Measurements from ENCODE around the gene LGALS7B. TPM values are rescaled to one million over a fixed set of nuclear protein-coding genes. Genes with fewer than 3 reads are reported as not detected.
"Not testable (repeated sequence)": the region's sequence is repeated elsewhere in the genome, so short reads cannot be mapped to it uniquely, and the experiment has no call there.

LGALS7B gene
- polyA plus RNA-seq, 1 donor from 2014 or later, result not detected

DNA sequence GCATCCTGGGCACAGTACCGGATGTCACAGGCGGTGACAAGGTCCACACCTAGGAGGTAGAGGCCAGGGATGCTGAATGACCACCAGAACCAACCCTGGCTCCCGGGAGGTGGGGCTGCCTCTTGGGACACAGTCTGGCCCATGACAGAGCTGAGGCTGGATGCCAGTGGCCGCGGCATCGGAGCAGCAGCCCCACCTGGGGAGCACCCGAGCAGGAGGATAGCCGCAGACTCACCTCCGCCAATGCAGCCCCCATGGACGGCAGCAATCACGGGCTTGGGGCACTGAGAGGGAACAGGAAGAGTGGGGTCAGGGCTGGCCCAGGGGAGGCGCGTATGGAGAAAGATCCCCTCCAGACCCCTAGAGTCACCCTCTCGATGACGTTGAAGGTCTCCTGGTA, 28.1 kb downstream of the LGALS7B start:
- TF ChIP-seq, protein P1, sequence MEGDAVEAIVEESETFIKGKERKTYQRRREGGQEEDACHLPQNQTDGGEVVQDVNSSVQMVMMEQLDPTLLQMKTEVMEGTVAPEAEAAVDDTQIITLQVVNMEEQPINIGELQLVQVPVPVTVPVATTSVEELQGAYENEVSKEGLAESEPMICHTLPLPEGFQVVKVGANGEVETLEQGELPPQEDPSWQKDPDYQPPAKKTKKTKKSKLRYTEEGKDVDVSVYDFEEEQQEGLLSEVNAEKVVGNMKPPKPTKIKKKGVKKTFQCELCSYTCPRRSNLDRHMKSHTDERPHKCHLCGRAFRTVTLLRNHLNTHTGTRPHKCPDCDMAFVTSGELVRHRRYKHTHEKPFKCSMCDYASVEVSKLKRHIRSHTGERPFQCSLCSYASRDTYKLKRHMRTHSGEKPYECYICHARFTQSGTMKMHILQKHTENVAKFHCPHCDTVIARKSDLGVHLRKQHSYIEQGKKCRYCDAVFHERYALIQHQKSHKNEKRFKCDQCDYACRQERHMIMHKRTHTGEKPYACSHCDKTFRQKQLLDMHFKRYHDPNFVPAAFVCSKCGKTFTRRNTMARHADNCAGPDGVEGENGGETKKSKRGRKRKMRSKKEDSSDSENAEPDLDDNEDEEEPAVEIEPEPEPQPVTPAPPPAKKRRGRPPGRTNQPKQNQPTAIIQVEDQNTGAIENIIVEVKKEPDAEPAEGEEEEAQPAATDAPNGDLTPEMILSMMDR (IDR thresholded peaks at IDR 0.05; ENCODE audit: poor library complexity, severe bottlenecking), result no peak
- TF ChIP-seq REST (IDR thresholded peaks at IDR 0.05; ENCODE audit: borderline replicate concordance) (no peak), SMC3 (conservative IDR thresholded peaks at IDR 0.05; ENCODE audit: poor library complexity) (no peak), EZH2 (IDR thresholded peaks at IDR 0.05; ENCODE audit: borderline replicate concordance, insufficient read depth, low read length, poor library complexity, severe bottlenecking) (no peak)

GRCh38 chr19:38819231-38819920, 30.4 kb downstream of the LGALS7B start:
- H3K79me2 ChIP-seq (replicated peaks; ENCODE audit: insufficient read depth, low read length), result no peaks in the 10 kb centered on the region
- no peaks in the 10 kb centered on the region for H3K9me3 ChIP-seq (ENCODE audit: low read length)
- no peaks in the 10 kb centered on the region for H4K20me1 ChIP-seq (ENCODE audit: insufficient read depth)
- no peak overlapping the region for H3K27ac ChIP-seq (ENCODE audit: low read length)
- H3K4me3 ChIP-seq (ENCODE audit: low read length), result no peak overlapping the region
- no peak for TF ChIP-seq EZH2 (IDR thresholded peaks at IDR 0.05; ENCODE audit: borderline replicate concordance, insufficient read depth, low read length, poor library complexity, severe bottlenecking)
- no peaks in the 10 kb centered on the region for H3F3A ChIP-seq (ENCODE audit: insufficient read depth, low read length, poor library complexity, severe bottlenecking)
- H2AFZ ChIP-seq (ENCODE audit: low read depth, low read length), result no peak overlapping the region
- H3K9me2 ChIP-seq (ENCODE audit: insufficient read depth, low read length), result no peaks in the 10 kb centered on the region
- no peaks in the 10 kb centered on the region for H3K27me3 ChIP-seq (ENCODE audit: insufficient read depth, low read depth, low read length)
- no peaks in the 10 kb centered on the region for H3K36me3 ChIP-seq (ENCODE audit: insufficient read depth, low read length)
- no peak overlapping the region for H3K9ac ChIP-seq (ENCODE audit: low read length)
- no peak overlapping the region for H3K4me2 ChIP-seq (ENCODE audit: low read length)

More for the DNA sequence above, 28.1 kb downstream of the LGALS7B start:
- Histone ChIP-seq H3F3A (ENCODE audit: insufficient read depth, low read length, poor library complexity, severe bottlenecking) (no peaks in the 10 kb centered on the region), H4K20me1 (ENCODE audit: insufficient read depth) (no peaks in the 10 kb centered on the region), H3K9ac (ENCODE audit: low read length) (no peak overlapping the region), H3K27me3 (ENCODE audit: insufficient read depth, low read depth, low read length) (no peaks in the 10 kb centered on the region), H3K79me2 (replicated peaks; ENCODE audit: insufficient read depth, low read length) (no peaks in the 10 kb centered on the region), H2AFZ (ENCODE audit: low read depth, low read length) (no peak overlapping the region), H3K9me2 (ENCODE audit: insufficient read depth, low read length) (no peaks in the 10 kb centered on the region), H3K4me2 (ENCODE audit: low read length) (no peak overlapping the region), H3K9me3 (ENCODE audit: low read length) (no peaks in the 10 kb centered on the region), H3K27ac (ENCODE audit: low read length) (no peak overlapping the region), H3K36me3 (ENCODE audit: insufficient read depth, low read length) (no peaks in the 10 kb centered on the region), H3K4me3 (ENCODE audit: low read length) (no peak overlapping the region)

DNA sequence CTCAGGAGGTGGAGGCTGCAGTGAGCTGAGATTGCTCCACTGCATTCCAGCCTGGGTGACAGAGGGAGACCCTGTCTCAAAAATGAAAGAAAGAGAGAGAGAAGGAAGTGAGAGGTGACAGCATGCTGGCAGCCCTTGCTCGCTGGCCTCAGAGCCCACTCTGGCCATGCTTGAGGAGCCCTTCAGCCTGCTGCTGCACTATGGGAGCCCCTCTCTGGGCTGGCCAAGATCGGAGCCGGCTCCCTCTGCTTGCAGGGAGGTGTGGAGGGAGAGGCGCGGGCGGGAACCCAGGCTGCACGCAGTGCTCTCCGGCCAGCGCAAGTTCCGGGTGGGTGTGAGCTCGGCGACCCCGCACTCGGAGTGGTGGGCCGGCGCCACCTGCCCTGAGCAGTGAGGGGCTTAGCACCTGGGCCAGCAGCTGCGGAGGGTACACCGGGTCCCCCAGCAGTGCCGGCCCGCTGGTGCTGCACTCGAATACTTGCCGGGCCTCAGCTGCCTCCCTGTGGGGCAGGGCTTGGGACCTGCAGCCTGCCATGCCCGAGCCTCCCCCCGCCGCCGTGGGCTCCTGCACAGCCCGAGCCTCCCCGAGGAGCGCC, 32.3 kb downstream of the LGALS7B start:
- H3K4me3 ChIP-seq (ENCODE audit: low read length); H3K27ac ChIP-seq (ENCODE audit: low read length); H3K27me3 ChIP-seq (ENCODE audit: insufficient read depth, low read depth, low read length); H3K36me3 ChIP-seq (ENCODE audit: insufficient read depth, low read length); H3K9ac ChIP-seq (ENCODE audit: low read length); H3K4me2 ChIP-seq (ENCODE audit: low read length); H3K9me3 ChIP-seq (ENCODE audit: low read length); H3F3A ChIP-seq (ENCODE audit: insufficient read depth, low read length, poor library complexity, severe bottlenecking); H3K79me2 ChIP-seq (replicated peaks; ENCODE audit: insufficient read depth, low read length); H4K20me1 ChIP-seq (ENCODE audit: insufficient read depth); H3K9me2 ChIP-seq (ENCODE audit: insufficient read depth, low read length); H2AFZ ChIP-seq (ENCODE audit: low read depth, low read length): not testable (repeated sequence)

DNA sequence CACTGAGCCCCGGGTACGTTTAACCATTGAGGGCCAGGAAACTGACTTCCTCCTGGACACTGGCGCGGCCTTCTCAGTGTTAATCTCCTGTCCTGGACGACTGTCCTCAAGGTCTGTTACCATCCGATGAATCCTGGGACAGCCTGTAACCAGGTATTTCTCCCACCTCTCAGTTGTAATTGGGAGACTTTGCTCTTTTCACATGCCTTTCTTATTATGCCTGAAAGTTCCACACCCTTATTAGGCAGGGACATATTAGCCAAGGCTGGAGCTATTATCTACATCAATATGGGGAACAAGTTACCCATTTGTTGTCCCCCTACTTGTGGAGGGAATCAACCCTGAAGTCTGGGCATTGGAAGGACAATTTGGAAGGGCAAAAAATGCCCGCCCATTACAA, 36.9 kb downstream of the LGALS7B start:
- H3K27ac ChIP-seq (ENCODE audit: low read length); H3K4me3 ChIP-seq (ENCODE audit: low read length); H3K27me3 ChIP-seq (ENCODE audit: insufficient read depth, low read depth, low read length); H3K9me2 ChIP-seq (ENCODE audit: insufficient read depth, low read length); H3K9me3 ChIP-seq (ENCODE audit: low read length); H3F3A ChIP-seq (ENCODE audit: insufficient read depth, low read length, poor library complexity, severe bottlenecking); H3K9ac ChIP-seq (ENCODE audit: low read length); H3K36me3 ChIP-seq (ENCODE audit: insufficient read depth, low read length); H2AFZ ChIP-seq (ENCODE audit: low read depth, low read length); H3K79me2 ChIP-seq (replicated peaks; ENCODE audit: insufficient read depth, low read length); H3K4me2 ChIP-seq (ENCODE audit: low read length); H4K20me1 ChIP-seq (ENCODE audit: insufficient read depth): not testable (repeated sequence)
